Glutamatergic neuron (in vitro differentiated cells): ENCODE data around the gene NECAP2. TPM values are rescaled to one million over a fixed set of nuclear protein-coding genes. Genes with fewer than 3 reads are reported as not detected.

Experiments used
- DNase-seq: peaks from one replicate; pipeline ENCODE4 v3.0.0; 2022
- H3K27ac Mint-ChIP-seq: one replicate; pipeline ENCODE4 v1.8.0; 2020; ENCODE audit warnings: mild to moderate bottlenecking, mixed read lengths, inconsistent platforms; ENCODE audit not compliant: unreplicated experiment
- H3K27me3 Mint-ChIP-seq: one replicate; pipeline ENCODE4 v1.8.0; 2020; ENCODE audit warnings: mild to moderate bottlenecking, moderate library complexity, mixed read lengths, inconsistent platforms; ENCODE audit not compliant: unreplicated experiment
- H3K36me3 Mint-ChIP-seq: one replicate; pipeline ENCODE4 v1.8.0; 2020; ENCODE audit warnings: mild to moderate bottlenecking, mixed read lengths, inconsistent platforms; ENCODE audit not compliant: unreplicated experiment
- H3K4me1 Mint-ChIP-seq: one replicate; pipeline ENCODE4 v1.8.0; 2020; ENCODE audit warnings: mild to moderate bottlenecking, low read depth, mixed read lengths, inconsistent platforms; ENCODE audit not compliant: unreplicated experiment
- H3K4me3 Mint-ChIP-seq: one replicate; pipeline ENCODE4 v1.8.0; 2020; ENCODE audit warnings: mild to moderate bottlenecking, mixed read lengths, inconsistent platforms; ENCODE audit not compliant: unreplicated experiment
- H3K9me3 Mint-ChIP-seq: one replicate; pipeline ENCODE4 v1.8.0; 2020; ENCODE audit warnings: mild to moderate bottlenecking, moderate library complexity, mixed read lengths, inconsistent platforms; ENCODE audit not compliant: unreplicated experiment
- total RNA-seq: library from RNA; stranded (reverse); fragmentation: NEBNext Ultra II Directional; extraction: Animal tissue kit (Norgen Biotek cat#: 25700); gene quantifications from one replicate; pipeline ENCODE4 v1.2.1, GENCODE V29; 2021; ENCODE audit not compliant: unreplicated experiment
- TF ChIP-seq, protein P1 (sequence below): fragments of 200-600 bp; sonication (generic); IDR thresholded peaks from one replicate; pipeline ENCODE4 v1.5.0; 2021; ENCODE audit not compliant: partially characterized antibody, unreplicated experiment

NECAP2 gene
- total RNA-seq, 1 donor from 2014 or later: 37.8 TPM

DNA sequence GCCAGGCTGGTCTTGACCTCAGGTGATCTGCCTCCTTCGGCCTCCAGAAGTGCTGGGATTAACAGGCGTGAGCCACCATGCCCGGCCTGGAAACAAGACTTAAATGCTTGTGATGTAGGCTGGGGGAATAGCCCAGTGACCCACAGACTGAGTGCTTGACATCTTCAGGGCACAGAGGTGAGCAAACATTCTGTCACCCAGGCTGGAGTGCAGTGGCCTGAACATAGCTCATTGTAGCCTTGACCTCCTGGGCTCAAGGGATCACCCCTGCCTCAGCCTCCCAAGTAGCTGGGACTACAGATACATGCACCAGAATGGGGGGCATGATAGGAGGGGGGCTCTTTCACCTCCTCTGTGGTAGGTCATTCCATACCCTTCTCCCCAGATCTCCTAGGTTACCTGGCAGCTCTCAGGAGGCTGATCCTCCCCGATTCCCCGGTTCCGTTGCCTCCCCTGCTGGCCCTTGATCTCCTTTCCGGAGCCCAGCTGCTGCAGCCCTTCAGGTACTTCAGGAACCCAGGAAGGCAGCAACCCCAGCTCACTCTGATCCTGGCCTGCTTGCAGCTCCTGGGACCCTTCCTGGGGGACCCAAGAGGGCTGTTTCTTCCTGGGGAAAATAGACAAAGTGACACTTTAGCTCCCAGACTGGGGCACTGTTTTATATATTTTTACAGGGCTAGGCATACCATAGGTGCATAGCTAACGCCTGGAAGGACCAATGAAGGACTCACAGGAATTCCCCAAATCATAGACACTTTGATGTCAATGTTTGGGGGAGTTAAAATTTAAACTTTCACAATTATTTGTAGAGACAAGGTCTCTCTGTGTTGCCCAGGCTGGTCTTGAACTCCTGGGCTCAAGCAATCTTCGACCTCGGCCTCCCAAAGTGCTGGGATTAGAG, 15.1 kb upstream of the NECAP2 start:
- DNase-seq: no peak
- H3K4me1 Mint-ChIP-seq: no peaks in the 10 kb centered on the region
- H3K36me3 Mint-ChIP-seq: no peaks in the 10 kb centered on the region
- H3K27me3 Mint-ChIP-seq: no peaks in the 10 kb centered on the region
- H3K4me3 Mint-ChIP-seq: no peak overlapping the region
- no peak overlapping the region for H3K27ac Mint-ChIP-seq
- no peaks in the 10 kb centered on the region for H3K9me3 Mint-ChIP-seq
- TF ChIP-seq, protein P1, sequence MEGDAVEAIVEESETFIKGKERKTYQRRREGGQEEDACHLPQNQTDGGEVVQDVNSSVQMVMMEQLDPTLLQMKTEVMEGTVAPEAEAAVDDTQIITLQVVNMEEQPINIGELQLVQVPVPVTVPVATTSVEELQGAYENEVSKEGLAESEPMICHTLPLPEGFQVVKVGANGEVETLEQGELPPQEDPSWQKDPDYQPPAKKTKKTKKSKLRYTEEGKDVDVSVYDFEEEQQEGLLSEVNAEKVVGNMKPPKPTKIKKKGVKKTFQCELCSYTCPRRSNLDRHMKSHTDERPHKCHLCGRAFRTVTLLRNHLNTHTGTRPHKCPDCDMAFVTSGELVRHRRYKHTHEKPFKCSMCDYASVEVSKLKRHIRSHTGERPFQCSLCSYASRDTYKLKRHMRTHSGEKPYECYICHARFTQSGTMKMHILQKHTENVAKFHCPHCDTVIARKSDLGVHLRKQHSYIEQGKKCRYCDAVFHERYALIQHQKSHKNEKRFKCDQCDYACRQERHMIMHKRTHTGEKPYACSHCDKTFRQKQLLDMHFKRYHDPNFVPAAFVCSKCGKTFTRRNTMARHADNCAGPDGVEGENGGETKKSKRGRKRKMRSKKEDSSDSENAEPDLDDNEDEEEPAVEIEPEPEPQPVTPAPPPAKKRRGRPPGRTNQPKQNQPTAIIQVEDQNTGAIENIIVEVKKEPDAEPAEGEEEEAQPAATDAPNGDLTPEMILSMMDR: no peak

DNA sequence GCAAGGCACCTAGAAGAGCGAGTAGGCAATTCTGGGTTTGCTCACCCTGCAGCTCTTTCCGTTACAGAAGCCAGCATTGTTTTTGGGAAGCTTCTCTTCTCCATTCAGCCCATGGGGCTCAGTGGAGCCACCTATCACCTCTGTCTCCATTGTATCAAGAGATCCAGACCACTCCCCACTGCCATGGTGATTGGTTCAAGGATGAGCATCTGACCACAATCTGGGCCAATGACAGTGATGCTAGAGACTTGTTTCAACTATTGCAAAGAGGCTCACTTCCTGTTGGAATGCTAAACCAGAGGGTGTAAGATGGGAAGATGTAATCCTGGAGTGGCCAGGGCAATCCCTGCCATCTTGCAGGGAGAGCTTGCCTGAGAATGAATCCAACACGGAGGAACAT, 9.9 kb upstream of the NECAP2 start:
- no peak overlapping the region for H3K4me3 Mint-ChIP-seq
- TF ChIP-seq, protein P1: no peak
- no peak overlapping the region for H3K27ac Mint-ChIP-seq
- H3K9me3 Mint-ChIP-seq: no peaks in the 10 kb centered on the region
- H3K4me1 Mint-ChIP-seq: no peaks in the 10 kb centered on the region
- DNase-seq: no peak
- peaks cover 2% of the 10 kb centered on the region for H3K27me3 Mint-ChIP-seq
- no peaks in the 10 kb centered on the region for H3K36me3 Mint-ChIP-seq

DNA sequence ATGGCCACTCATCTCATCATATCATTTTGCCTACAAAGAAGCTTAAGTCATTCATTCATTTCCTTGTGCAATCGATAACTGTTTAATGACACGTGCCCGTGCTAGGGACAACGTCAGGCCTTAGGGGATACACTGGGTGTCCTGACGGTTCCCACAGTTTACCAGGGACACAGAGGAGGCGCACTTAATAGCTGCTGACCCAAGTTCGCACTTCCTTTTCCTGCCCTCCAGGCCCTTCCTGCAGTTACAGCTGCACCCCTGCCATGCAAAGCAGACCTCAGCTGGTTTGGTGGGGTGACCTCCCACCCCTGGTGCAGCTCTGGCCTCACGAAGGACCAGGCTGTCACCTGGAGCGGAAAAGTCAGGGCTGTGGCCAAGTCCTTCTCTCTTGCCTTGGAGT, 7.5 kb upstream of the NECAP2 start:
- no peak for DNase-seq
- TF ChIP-seq, protein P1: no peak
- Mint-ChIP-seq H3K4me1 (no peaks in the 10 kb centered on the region), H3K27me3 (peaks cover 2% of the 10 kb centered on the region), H3K36me3 (no peaks in the 10 kb centered on the region), H3K9me3 (no peaks in the 10 kb centered on the region), H3K27ac (no peak overlapping the region), H3K4me3 (no peak overlapping the region)

DNA sequence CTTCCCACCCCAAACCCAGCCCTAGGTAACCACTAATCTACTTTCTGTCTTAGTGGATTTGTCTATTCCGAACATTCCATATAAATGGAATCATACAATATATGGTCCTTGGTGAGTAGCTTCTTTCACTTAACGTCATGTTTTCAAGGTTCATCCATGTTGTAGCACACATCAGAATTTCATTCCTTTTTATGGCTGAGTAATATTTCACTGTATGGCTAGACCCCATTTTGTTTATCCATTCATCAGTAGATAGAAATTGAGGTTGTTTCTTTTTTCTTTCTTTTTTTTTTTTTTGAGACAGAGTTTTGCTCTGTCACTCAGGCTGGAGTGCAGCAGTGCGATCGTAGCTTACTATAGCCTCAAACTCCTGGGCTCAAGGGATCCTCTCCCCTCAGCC, 6.5 kb upstream of the NECAP2 start:
- DNase-seq: no peak
- Mint-ChIP-seq H3K4me1 (no peaks in the 10 kb centered on the region), H3K27me3 (peaks cover 2% of the 10 kb centered on the region), H3K36me3 (no peaks in the 10 kb centered on the region), H3K9me3 (no peaks in the 10 kb centered on the region), H3K4me3 (no peak overlapping the region), H3K27ac (no peak overlapping the region)
- TF ChIP-seq, protein P1: no peak

DNA sequence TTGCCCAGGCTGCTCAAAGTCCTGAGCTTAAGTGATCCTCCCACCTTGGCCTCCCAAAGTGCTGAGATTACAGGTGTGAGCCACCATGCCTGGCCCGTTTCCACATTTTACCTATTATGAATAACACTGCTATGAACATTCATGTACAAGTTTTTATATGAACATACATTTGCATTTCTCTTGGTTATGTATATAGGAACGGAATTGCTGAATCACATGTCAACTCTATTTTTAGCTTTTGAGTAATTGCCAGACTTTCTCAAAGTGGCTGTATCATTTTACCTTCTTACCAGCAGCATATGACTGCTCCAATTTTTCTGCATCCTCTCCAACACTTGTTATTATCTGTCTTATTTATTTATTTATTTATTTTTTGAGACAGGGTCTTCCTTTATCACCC, 6.0 kb upstream of the NECAP2 start:
- Mint-ChIP-seq H3K9me3 (no peaks in the 10 kb centered on the region), H3K36me3 (no peaks in the 10 kb centered on the region), H3K4me1 (no peaks in the 10 kb centered on the region), H3K27me3 (peaks cover 2% of the 10 kb centered on the region), H3K27ac (no peak overlapping the region), H3K4me3 (no peak overlapping the region)
- TF ChIP-seq, protein P1: no peak
- no peak for DNase-seq
